ENCODE data around the gene CEP170B. TPM values are rescaled to one million over a fixed set of nuclear protein-coding genes. Genes with fewer than 3 reads are reported as not detected.

CEP170B gene
- total and polyA plus RNA-seq, 2 donors (not counting 3 experiments of a cell fraction or from before 2014, with no cell fraction given): 13.9 to 38.6 TPM

DNA sequence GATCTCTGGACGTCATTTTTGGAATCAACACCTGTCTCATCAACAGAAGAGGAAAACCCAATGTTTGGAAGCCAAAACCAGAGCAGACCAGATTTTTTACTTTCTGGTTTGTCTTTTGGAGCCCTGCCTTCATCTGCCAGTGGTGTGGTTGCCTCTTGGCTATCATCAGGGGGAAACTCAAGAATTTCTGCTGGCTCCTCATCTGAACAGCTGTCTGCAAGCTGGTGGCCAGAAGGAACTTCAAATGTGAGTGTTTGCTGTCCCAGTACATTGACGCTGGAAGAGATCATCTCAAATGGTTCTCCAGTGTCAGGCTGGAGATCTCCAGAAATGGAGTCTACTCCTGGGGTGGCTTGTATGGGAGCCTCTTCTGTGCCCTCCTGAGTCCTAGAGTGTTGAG is 73.4 kb downstream of the CEP170B start:
- intact Hi-C loops (cut with micrococcal nuclease): no loop called here
- Histone ChIP-seq H3K79me2 (ENCODE audit: control insufficient read depth, insufficient read depth, low read length) (no peaks in the 10 kb centered on the region), H3K4me1 (ENCODE audit: control insufficient read depth, extremely low read depth, insufficient read depth, low read length) (no peaks in the 10 kb centered on the region), H2AFZ (ENCODE audit: low read depth, low read length) (no peak overlapping the region), H3K9me1 (replicated peaks; ENCODE audit: control insufficient read depth, extremely low read depth, insufficient read depth, low read length) (no peaks in the 10 kb centered on the region), H3K36me3 (ENCODE audit: control insufficient read depth in 2 of 2, extremely low read depth in 1 of 2, insufficient read depth in 2 of 2, low read length in 2 of 2) (peaks cover 0 to 3% of the 10 kb centered on the region in 2 experiments), H3K4me3 (replicated peaks in 1 of 3; ENCODE audit: insufficient read depth in 1 of 3, low read depth in 1 of 3, low read length in 3 of 3) (no peak overlapping the region), H3K9ac (replicated peaks; ENCODE audit: extremely low read depth, insufficient read depth, low read length) (no peak overlapping the region), H3K9me3 (replicated peaks; ENCODE audit: control insufficient read depth, insufficient read depth, low read length) (no peaks in the 10 kb centered on the region), H3K27me3 (ENCODE audit: control insufficient read depth in 2 of 2, insufficient read depth in 2 of 2, low read length in 2 of 2) (peaks cover 3 to 5% of the 10 kb centered on the region in 2 experiments), H3K4me2 (ENCODE audit: insufficient read depth, low read length) (no peak overlapping the region), H4K20me1 (replicated peaks; ENCODE audit: control insufficient read depth, extremely low read depth, insufficient read depth, low read length) (no peaks in the 10 kb centered on the region), H3K27ac (ENCODE audit: insufficient read depth, low read depth, low read length) (no peak overlapping the region)
- BruUV-seq (replicated peaks): no TSS peak
- ChIA-PET CTCF (no interaction called here), POLR2A (no interaction called here)
- dilution Hi-C loops (cut with MboI; ENCODE audit: extremely low pct_ligation_motif_present, low sequenced_read_pairs): loop anchor here (10.0 kb wide), 1 partner anchor 136 kb away; no protein-coding TSS in a partner anchor
- TF ChIP-seq FOS (IDR thresholded peaks at IDR 0.05; ENCODE audit: borderline replicate concordance, insufficient read depth, low read length) (no peak), JUN (IDR thresholded peaks at IDR 0.05; ENCODE audit: borderline replicate concordance, insufficient read depth, insufficient read length, low read depth) (no peak), EZH2 (IDR thresholded peaks at IDR 0.05; ENCODE audit: borderline replicate concordance, low read depth, low read length, severe bottlenecking) (no peak), POLR2A (IDR thresholded peaks at IDR 0.05; ENCODE audit: low read depth, low read length) (no peak)
- DNase-seq (ENCODE audit: low read depth, low spot score): no peak
- FAIRE-seq: no peak

DNA sequence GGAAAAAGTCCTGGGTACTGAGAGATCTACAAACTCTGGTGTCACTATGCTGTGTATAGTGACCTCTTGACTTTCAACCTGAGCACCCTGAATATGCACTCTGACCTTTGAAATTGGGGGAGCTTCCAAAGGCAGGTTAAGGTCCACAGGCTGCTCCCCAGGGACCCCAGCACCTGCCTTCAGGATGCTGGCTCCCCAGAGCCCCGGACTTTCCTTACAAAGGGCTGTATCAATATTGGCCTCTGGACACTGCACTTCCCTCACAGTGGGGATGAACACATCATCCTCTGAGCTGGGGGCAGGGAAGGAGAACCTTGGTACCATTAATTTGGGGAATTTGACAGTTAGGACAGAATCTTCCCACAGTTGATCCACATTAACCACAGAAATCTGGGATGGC is 73.9 kb downstream of the CEP170B start:
- no peaks in the 10 kb centered on the region for H3K4me1 ChIP-seq (ENCODE audit: control insufficient read depth, extremely low read depth, insufficient read depth, low read length)
- H3K4me3 ChIP-seq (replicated peaks in 1 of 3; ENCODE audit: insufficient read depth in 1 of 3, low read depth in 1 of 3, low read length in 3 of 3): no peak overlapping the region
- H3K4me2 ChIP-seq (ENCODE audit: insufficient read depth, low read length): no peak overlapping the region
- no peak overlapping the region for H3K9ac ChIP-seq (replicated peaks; ENCODE audit: extremely low read depth, insufficient read depth, low read length)
- ChIA-PET CTCF (interaction anchor here (1.1 kb wide), 1 partner anchor 30 kb away, joined by 3 read pairs; no protein-coding TSS in a partner anchor), POLR2A (no interaction called here)
- intact Hi-C loops (cut with micrococcal nuclease): no loop called here
- no peak overlapping the region for H3K27ac ChIP-seq (ENCODE audit: insufficient read depth, low read depth, low read length)
- no TSS peak for BruUV-seq (replicated peaks)
- H3K9me3 ChIP-seq (replicated peaks; ENCODE audit: control insufficient read depth, insufficient read depth, low read length): no peaks in the 10 kb centered on the region
- no peaks in the 10 kb centered on the region for H4K20me1 ChIP-seq (replicated peaks; ENCODE audit: control insufficient read depth, extremely low read depth, insufficient read depth, low read length)
- H3K79me2 ChIP-seq (ENCODE audit: control insufficient read depth, insufficient read depth, low read length): no peaks in the 10 kb centered on the region
- no peak for DNase-seq (ENCODE audit: low read depth, low spot score)
- H3K27me3 ChIP-seq (ENCODE audit: control insufficient read depth in 2 of 2, insufficient read depth in 2 of 2, low read length in 2 of 2): peaks cover 3 to 5% of the 10 kb centered on the region in 2 experiments
- no peak for FAIRE-seq
- H3K36me3 ChIP-seq (ENCODE audit: control insufficient read depth in 2 of 2, extremely low read depth in 1 of 2, insufficient read depth in 2 of 2, low read length in 2 of 2): peaks cover 0 to 3% of the 10 kb centered on the region in 2 experiments
- H2AFZ ChIP-seq (ENCODE audit: low read depth, low read length): no peak overlapping the region
- no peaks in the 10 kb centered on the region for H3K9me1 ChIP-seq (replicated peaks; ENCODE audit: control insufficient read depth, extremely low read depth, insufficient read depth, low read length)
- dilution Hi-C loops (cut with MboI; ENCODE audit: extremely low pct_ligation_motif_present, low sequenced_read_pairs): loop anchor here (10.0 kb wide), 1 partner anchor 136 kb away; no protein-coding TSS in a partner anchor
- TF ChIP-seq EZH2 (IDR thresholded peaks at IDR 0.05; ENCODE audit: borderline replicate concordance, low read depth, low read length, severe bottlenecking): no peak
- no peak for TF ChIP-seq POLR2A (IDR thresholded peaks at IDR 0.05; ENCODE audit: low read depth, low read length)
- TF ChIP-seq, protein P1, sequence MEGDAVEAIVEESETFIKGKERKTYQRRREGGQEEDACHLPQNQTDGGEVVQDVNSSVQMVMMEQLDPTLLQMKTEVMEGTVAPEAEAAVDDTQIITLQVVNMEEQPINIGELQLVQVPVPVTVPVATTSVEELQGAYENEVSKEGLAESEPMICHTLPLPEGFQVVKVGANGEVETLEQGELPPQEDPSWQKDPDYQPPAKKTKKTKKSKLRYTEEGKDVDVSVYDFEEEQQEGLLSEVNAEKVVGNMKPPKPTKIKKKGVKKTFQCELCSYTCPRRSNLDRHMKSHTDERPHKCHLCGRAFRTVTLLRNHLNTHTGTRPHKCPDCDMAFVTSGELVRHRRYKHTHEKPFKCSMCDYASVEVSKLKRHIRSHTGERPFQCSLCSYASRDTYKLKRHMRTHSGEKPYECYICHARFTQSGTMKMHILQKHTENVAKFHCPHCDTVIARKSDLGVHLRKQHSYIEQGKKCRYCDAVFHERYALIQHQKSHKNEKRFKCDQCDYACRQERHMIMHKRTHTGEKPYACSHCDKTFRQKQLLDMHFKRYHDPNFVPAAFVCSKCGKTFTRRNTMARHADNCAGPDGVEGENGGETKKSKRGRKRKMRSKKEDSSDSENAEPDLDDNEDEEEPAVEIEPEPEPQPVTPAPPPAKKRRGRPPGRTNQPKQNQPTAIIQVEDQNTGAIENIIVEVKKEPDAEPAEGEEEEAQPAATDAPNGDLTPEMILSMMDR (IDR thresholded peaks at IDR 0.05; ENCODE audit: extremely low read depth in 1 of 2, insufficient read depth in 1 of 2, low read depth in 1 of 2, low read length in 2 of 2): no peak
- TF ChIP-seq, protein P2, sequence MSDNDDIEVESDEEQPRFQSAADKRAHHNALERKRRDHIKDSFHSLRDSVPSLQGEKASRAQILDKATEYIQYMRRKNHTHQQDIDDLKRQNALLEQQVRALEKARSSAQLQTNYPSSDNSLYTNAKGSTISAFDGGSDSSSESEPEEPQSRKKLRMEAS (IDR thresholded peaks at IDR 0.05; ENCODE audit: insufficient read depth, insufficient read length): no peak
- no peak for TF ChIP-seq MYC (IDR thresholded peaks at IDR 0.05; ENCODE audit: low read depth, low read length)
- no peak for TF ChIP-seq JUN (IDR thresholded peaks at IDR 0.05; ENCODE audit: borderline replicate concordance, insufficient read depth, insufficient read length, low read depth)
- TF ChIP-seq POLR2AphosphoS5 (IDR thresholded peaks at IDR 0.05; ENCODE audit: insufficient read depth, low read depth, low read length): no peak
- no peak for TF ChIP-seq FOS (IDR thresholded peaks at IDR 0.05; ENCODE audit: borderline replicate concordance, insufficient read depth, low read length)
- TF ChIP-seq GATA2 (IDR thresholded peaks at IDR 0.05; ENCODE audit: insufficient read depth, insufficient read length, low read depth, low read length): no peak
